WTC11 (cell line): ENCODE results near the gene PLTP.

Experiments used
- CREB1 ChIP-seq: sonication (generic); formaldehyde crosslinking; IDR thresholded peaks from 2 replicates; pipeline ENCODE4 v1.8.0; 2023; ENCODE audit warnings: mild to moderate bottlenecking, missing genetic modification reagents
- FOXJ3 ChIP-seq: sonication (generic); formaldehyde crosslinking; IDR thresholded peaks from 2 replicates; pipeline ENCODE4 v1.9.0; 2021; ENCODE audit warnings: missing genetic modification reagents, mild to moderate bottlenecking, borderline replicate concordance
- NR1H2 ChIP-seq: sonication (generic); formaldehyde crosslinking; IDR thresholded peaks from 2 replicates; pipeline ENCODE4 v1.9.0; 2021; ENCODE audit warnings: mild to moderate bottlenecking, moderate library complexity, missing genetic modification reagents
- NR2C2 ChIP-seq: sonication (generic); formaldehyde crosslinking; IDR thresholded peaks from 2 replicates; pipeline ENCODE4 v1.8.0; 2022; ENCODE audit warnings: mild to moderate bottlenecking, missing genetic modification reagents
- OVOL2 ChIP-seq: fragments of 250-450 bp; sonication (Bioruptor Pico); IDR thresholded peaks from 2 replicates; pipeline ENCODE4 v1.9.0; 2021; ENCODE audit warnings: mild to moderate bottlenecking, borderline replicate concordance
- ZNF263 ChIP-seq: sonication (generic); formaldehyde crosslinking; IDR thresholded peaks from 2 replicates; pipeline ENCODE4 v1.8.1; 2022; ENCODE audit warnings: low read depth, mild to moderate bottlenecking, moderate library complexity, missing genetic modification reagents
- ZNF423 ChIP-seq: fragments of 250-450 bp; sonication (Bioruptor Pico); IDR thresholded peaks from 2 replicates; pipeline ENCODE4 v2.1.2; 2022; ENCODE audit warnings: mild to moderate bottlenecking, moderate library complexity
- TF ChIP-seq, protein P1 (sequence below): sonication (generic); formaldehyde crosslinking; IDR thresholded peaks from 2 replicates; pipeline ENCODE4 v1.8.1; 2023; ENCODE audit warnings: mild to moderate bottlenecking, moderate library complexity, missing genetic modification reagents
- TF ChIP-seq, protein P2 (sequence below): sonication (generic); formaldehyde crosslinking; IDR thresholded peaks from 2 replicates; pipeline ENCODE4 v1.8.1; 2023; ENCODE audit warnings: mild to moderate bottlenecking, missing genetic modification reagents, moderate library complexity
- TF ChIP-seq, protein P3 (sequence below): fragments of 200-600 bp; IDR thresholded peaks from 2 replicates; pipeline ENCODE4 v1.8.0; 2022; ENCODE audit warnings: antibody characterized with exemption
- TF ChIP-seq, protein P4 (sequence below): sonication (generic); formaldehyde crosslinking; IDR thresholded peaks from 2 replicates; pipeline ENCODE4 v1.8.0; 2023; ENCODE audit warnings: missing genetic modification reagents
- TF ChIP-seq, protein P5 (sequence below): sonication (generic); formaldehyde crosslinking; IDR thresholded peaks from 2 replicates; pipeline ENCODE4 v1.8.1; 2022; ENCODE audit warnings: low read depth, missing genetic modification reagents, borderline replicate concordance
- TF ChIP-seq, protein P6 (sequence below): sonication (generic); formaldehyde crosslinking; IDR thresholded peaks from 2 replicates; pipeline ENCODE4 v1.8.1; 2022; ENCODE audit warnings: missing genetic modification reagents, borderline replicate concordance
- TF ChIP-seq, protein P7 (sequence below): sonication (generic); formaldehyde crosslinking; IDR thresholded peaks from 2 replicates; pipeline ENCODE4 v1.8.0; 2023; ENCODE audit warnings: missing genetic modification reagents, mild to moderate bottlenecking, borderline replicate concordance

DNA sequence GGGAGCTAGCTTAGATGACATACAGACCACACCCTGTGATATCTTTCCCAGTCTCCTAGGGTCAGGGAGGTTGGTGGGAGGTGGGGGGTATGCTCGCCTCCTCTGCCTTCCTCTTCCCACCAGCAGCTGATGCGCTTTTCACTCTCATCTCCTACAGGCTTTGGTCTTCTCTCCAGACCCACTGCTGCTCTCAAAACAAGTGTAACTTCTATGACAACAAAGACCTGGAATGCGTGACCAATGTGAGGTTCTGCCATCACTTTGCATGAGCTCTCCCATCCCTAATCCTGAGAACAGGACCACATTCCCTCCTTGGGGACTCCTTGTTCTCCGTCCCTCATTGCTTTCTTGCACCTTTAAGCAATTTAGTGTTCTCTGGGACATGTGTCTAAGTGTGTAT, 18.1 kb downstream of the PLTP start:
- TF ChIP-seq, protein P1, sequence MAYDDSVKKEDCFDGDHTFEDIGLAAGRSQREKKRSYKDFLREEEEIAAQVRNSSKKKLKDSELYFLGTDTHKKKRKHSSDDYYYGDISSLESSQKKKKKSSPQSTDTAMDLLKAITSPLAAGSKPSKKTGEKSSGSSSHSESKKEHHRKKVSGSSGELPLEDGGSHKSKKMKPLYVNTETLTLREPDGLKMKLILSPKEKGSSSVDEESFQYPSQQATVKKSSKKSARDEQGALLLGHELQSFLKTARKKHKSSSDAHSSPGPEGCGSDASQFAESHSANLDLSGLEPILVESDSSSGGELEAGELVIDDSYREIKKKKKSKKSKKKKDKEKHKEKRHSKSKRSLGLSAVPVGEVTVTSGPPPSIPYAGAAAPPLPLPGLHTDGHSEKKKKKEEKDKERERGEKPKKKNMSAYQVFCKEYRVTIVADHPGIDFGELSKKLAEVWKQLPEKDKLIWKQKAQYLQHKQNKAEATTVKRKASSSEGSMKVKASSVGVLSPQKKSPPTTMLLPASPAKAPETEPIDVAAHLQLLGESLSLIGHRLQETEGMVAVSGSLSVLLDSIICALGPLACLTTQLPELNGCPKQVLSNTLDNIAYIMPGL (CRISPR knock-in tag) = no peak
- TF ChIP-seq, protein P2, sequence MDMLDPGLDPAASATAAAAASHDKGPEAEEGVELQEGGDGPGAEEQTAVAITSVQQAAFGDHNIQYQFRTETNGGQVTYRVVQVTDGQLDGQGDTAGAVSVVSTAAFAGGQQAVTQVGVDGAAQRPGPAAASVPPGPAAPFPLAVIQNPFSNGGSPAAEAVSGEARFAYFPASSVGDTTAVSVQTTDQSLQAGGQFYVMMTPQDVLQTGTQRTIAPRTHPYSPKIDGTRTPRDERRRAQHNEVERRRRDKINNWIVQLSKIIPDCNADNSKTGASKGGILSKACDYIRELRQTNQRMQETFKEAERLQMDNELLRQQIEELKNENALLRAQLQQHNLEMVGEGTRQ = no peak
- TF ChIP-seq, protein P3, sequence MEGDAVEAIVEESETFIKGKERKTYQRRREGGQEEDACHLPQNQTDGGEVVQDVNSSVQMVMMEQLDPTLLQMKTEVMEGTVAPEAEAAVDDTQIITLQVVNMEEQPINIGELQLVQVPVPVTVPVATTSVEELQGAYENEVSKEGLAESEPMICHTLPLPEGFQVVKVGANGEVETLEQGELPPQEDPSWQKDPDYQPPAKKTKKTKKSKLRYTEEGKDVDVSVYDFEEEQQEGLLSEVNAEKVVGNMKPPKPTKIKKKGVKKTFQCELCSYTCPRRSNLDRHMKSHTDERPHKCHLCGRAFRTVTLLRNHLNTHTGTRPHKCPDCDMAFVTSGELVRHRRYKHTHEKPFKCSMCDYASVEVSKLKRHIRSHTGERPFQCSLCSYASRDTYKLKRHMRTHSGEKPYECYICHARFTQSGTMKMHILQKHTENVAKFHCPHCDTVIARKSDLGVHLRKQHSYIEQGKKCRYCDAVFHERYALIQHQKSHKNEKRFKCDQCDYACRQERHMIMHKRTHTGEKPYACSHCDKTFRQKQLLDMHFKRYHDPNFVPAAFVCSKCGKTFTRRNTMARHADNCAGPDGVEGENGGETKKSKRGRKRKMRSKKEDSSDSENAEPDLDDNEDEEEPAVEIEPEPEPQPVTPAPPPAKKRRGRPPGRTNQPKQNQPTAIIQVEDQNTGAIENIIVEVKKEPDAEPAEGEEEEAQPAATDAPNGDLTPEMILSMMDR = no peak
- TF ChIP-seq, protein P4, sequence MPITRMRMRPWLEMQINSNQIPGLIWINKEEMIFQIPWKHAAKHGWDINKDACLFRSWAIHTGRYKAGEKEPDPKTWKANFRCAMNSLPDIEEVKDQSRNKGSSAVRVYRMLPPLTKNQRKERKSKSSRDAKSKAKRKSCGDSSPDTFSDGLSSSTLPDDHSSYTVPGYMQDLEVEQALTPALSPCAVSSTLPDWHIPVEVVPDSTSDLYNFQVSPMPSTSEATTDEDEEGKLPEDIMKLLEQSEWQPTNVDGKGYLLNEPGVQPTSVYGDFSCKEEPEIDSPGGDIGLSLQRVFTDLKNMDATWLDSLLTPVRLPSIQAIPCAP (CRISPR knock-in tag) = no peak
- TF ChIP-seq, protein P5, sequence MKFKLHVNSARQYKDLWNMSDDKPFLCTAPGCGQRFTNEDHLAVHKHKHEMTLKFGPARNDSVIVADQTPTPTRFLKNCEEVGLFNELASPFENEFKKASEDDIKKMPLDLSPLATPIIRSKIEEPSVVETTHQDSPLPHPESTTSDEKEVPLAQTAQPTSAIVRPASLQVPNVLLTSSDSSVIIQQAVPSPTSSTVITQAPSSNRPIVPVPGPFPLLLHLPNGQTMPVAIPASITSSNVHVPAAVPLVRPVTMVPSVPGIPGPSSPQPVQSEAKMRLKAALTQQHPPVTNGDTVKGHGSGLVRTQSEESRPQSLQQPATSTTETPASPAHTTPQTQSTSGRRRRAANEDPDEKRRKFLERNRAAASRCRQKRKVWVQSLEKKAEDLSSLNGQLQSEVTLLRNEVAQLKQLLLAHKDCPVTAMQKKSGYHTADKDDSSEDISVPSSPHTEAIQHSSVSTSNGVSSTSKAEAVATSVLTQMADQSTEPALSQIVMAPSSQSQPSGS (CRISPR knock-in tag) = no peak
- no peak for TF ChIP-seq FOXJ3 (CRISPR knock-in tag)
- no peak for TF ChIP-seq NR2C2 (CRISPR knock-in tag)
- TF ChIP-seq ZNF423 (CRISPR knock-in tag) = no peak
- no peak for TF ChIP-seq ZNF263 (CRISPR knock-in tag)
- TF ChIP-seq, protein P6, sequence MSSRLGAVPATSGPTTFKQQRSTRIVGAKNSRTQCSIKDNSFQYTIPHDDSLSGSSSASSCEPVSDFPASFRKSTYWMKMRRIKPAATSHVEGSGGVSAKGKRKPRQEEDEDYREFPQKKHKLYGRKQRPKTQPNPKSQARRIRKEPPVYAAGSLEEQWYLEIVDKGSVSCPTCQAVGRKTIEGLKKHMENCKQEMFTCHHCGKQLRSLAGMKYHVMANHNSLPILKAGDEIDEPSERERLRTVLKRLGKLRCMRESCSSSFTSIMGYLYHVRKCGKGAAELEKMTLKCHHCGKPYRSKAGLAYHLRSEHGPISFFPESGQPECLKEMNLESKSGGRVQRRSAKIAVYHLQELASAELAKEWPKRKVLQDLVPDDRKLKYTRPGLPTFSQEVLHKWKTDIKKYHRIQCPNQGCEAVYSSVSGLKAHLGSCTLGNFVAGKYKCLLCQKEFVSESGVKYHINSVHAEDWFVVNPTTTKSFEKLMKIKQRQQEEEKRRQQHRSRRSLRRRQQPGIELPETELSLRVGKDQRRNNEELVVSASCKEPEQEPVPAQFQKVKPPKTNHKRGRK (CRISPR knock-in tag) = no peak
- TF ChIP-seq NR1H2 (CRISPR knock-in tag) = no peak
- TF ChIP-seq, protein P7, sequence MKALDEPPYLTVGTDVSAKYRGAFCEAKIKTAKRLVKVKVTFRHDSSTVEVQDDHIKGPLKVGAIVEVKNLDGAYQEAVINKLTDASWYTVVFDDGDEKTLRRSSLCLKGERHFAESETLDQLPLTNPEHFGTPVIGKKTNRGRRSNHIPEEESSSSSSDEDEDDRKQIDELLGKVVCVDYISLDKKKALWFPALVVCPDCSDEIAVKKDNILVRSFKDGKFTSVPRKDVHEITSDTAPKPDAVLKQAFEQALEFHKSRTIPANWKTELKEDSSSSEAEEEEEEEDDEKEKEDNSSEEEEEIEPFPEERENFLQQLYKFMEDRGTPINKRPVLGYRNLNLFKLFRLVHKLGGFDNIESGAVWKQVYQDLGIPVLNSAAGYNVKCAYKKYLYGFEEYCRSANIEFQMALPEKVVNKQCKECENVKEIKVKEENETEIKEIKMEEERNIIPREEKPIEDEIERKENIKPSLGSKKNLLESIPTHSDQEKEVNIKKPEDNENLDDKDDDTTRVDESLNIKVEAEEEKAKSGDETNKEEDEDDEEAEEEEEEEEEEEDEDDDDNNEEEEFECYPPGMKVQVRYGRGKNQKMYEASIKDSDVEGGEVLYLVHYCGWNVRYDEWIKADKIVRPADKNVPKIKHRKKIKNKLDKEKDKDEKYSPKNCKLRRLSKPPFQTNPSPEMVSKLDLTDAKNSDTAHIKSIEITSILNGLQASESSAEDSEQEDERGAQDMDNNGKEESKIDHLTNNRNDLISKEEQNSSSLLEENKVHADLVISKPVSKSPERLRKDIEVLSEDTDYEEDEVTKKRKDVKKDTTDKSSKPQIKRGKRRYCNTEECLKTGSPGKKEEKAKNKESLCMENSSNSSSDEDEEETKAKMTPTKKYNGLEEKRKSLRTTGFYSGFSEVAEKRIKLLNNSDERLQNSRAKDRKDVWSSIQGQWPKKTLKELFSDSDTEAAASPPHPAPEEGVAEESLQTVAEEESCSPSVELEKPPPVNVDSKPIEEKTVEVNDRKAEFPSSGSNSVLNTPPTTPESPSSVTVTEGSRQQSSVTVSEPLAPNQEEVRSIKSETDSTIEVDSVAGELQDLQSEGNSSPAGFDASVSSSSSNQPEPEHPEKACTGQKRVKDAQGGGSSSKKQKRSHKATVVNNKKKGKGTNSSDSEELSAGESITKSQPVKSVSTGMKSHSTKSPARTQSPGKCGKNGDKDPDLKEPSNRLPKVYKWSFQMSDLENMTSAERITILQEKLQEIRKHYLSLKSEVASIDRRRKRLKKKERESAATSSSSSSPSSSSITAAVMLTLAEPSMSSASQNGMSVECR (CRISPR knock-in tag) = no peak
- TF ChIP-seq CREB1 (CRISPR knock-in tag) = no peak
- TF ChIP-seq OVOL2 (CRISPR knock-in tag) = no peak
